ENCODE measurements around the gene COPB1. TPM values are rescaled to one million over a fixed set of nuclear protein-coding genes. Genes with fewer than 3 reads are reported as not detected.

Gene COPB1
- total and polyA plus RNA-seq, 4 donors = 47.6 to 156 (median 88.3) TPM

DNA sequence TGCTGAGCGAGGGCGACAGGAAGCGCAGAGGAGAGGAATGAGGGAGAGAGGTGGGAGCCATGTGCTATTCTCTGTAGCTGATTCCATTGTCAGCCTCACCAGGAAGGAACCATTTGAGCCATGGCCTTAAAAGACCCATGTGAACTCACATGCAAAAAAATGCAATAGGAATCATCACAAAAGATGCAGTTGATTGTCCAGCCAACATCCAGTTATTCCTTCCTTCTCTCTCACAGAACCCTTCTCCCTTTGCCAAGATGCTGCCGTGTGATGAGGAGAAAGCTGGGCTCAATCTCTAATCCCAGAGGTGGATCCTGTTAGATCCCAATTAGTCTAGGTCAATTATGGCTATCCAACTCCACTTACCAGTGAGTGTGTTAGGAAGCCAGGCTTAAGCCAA, 82.4 kb downstream of the COPB1 start:
- WGBS, 2 donors = 84 to 90% methylated on average over 4 of the region's 4 CpGs
- Histone ChIP-seq H3K4me3 (no peak overlapping the region), H3K4me1 (ENCODE audit: control insufficient read depth in 5 of 5, insufficient read depth in 5 of 5, low read length in 5 of 5) (peaks cover 3 to 11% (median 6%) of the 10 kb centered on the region in 5 donors), H3K9ac (ENCODE audit: insufficient read depth in 1 of 2, low read length in 2 of 2) (no peak overlapping the region), H3K27me3 (ENCODE audit: control insufficient read depth in 3 of 3, insufficient read depth in 3 of 3, low read length in 2 of 3) (no peaks in the 10 kb centered on the region), H3K27ac (ENCODE audit: low read depth in 1 of 2, low read length in 1 of 2) (no peak overlapping the region), H3K9me3 (ENCODE audit: control insufficient read depth in 4 of 4, insufficient read depth in 3 of 4, low read length in 3 of 4) (no peaks in the 10 kb centered on the region), H3K36me3 (ENCODE audit: control insufficient read depth in 4 of 4, insufficient read depth in 4 of 4, low read length in 4 of 4) (no peaks in the 10 kb centered on the region)
- ATAC-seq (ENCODE audit: insufficient read depth, low FRiP score) (no peak), DNase-seq (no peak)
- TF ChIP-seq, protein P1, sequence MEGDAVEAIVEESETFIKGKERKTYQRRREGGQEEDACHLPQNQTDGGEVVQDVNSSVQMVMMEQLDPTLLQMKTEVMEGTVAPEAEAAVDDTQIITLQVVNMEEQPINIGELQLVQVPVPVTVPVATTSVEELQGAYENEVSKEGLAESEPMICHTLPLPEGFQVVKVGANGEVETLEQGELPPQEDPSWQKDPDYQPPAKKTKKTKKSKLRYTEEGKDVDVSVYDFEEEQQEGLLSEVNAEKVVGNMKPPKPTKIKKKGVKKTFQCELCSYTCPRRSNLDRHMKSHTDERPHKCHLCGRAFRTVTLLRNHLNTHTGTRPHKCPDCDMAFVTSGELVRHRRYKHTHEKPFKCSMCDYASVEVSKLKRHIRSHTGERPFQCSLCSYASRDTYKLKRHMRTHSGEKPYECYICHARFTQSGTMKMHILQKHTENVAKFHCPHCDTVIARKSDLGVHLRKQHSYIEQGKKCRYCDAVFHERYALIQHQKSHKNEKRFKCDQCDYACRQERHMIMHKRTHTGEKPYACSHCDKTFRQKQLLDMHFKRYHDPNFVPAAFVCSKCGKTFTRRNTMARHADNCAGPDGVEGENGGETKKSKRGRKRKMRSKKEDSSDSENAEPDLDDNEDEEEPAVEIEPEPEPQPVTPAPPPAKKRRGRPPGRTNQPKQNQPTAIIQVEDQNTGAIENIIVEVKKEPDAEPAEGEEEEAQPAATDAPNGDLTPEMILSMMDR (IDR thresholded peaks at IDR 0.05; ENCODE audit: control extremely low read depth, extremely low read depth) = no peak

GRCh38 chr11:14414470-14415461, 84.8 kb downstream of the COPB1 start:
- DNase-seq (peak; percentile 15 to 25 (median 21)), ATAC-seq (ENCODE audit: insufficient read depth, low FRiP score) (no peak)
- H3K4me1 ChIP-seq (ENCODE audit: control insufficient read depth in 5 of 5, insufficient read depth in 5 of 5, low read length in 5 of 5) = peaks cover 2 to 7% (median 6%) of the 10 kb centered on the region in 5 donors
- H3K27me3 ChIP-seq (ENCODE audit: control insufficient read depth in 3 of 3, insufficient read depth in 3 of 3, low read length in 2 of 3) = no peaks in the 10 kb centered on the region
- H3K9ac ChIP-seq (ENCODE audit: insufficient read depth in 1 of 2, low read length in 2 of 2) = no peak overlapping the region
- TF ChIP-seq, protein P1 (IDR thresholded peaks at IDR 0.05; ENCODE audit: control extremely low read depth, extremely low read depth) = no peak
- H3K36me3 ChIP-seq (ENCODE audit: control insufficient read depth in 4 of 4, insufficient read depth in 4 of 4, low read length in 4 of 4) = no peaks in the 10 kb centered on the region
- H3K4me3 ChIP-seq = no peak overlapping the region
- WGBS, 2 donors = 41 to 42% methylated on average over 7 of the region's 7 CpGs
- no peaks in the 10 kb centered on the region for H3K9me3 ChIP-seq (ENCODE audit: control insufficient read depth in 4 of 4, insufficient read depth in 3 of 4, low read length in 3 of 4)
- no peak overlapping the region for H3K27ac ChIP-seq (ENCODE audit: low read depth in 1 of 2, low read length in 1 of 2)

GRCh38 chr11:14413307-14414069, 86.1 kb downstream of the COPB1 start:
- H3K36me3 ChIP-seq (ENCODE audit: control insufficient read depth in 4 of 4, insufficient read depth in 4 of 4, low read length in 4 of 4) = no peaks in the 10 kb centered on the region
- TF ChIP-seq, protein P1 (IDR thresholded peaks at IDR 0.05; ENCODE audit: control extremely low read depth, extremely low read depth) = no peak
- peaks cover 2 to 7% (median 6%) of the 10 kb centered on the region in 5 donors for H3K4me1 ChIP-seq (ENCODE audit: control insufficient read depth in 5 of 5, insufficient read depth in 5 of 5, low read length in 5 of 5)
- ATAC-seq (ENCODE audit: insufficient read depth, low FRiP score) (peak; percentile 2), DNase-seq (peak in 2 of 3 donors; percentile 13 to 30)
- WGBS, 2 donors = 78 to 88% methylated on average over 4 of the region's 4 CpGs
- H3K9me3 ChIP-seq (ENCODE audit: control insufficient read depth in 4 of 4, insufficient read depth in 3 of 4, low read length in 3 of 4) = no peaks in the 10 kb centered on the region
- H3K27ac ChIP-seq (ENCODE audit: low read depth in 1 of 2, low read length in 1 of 2) = peak overlapping the region in 1 of 2 donors; percentile 56
- H3K4me3 ChIP-seq = no peak overlapping the region
- no peaks in the 10 kb centered on the region for H3K27me3 ChIP-seq (ENCODE audit: control insufficient read depth in 3 of 3, insufficient read depth in 3 of 3, low read length in 2 of 3)
- H3K9ac ChIP-seq (ENCODE audit: insufficient read depth in 1 of 2, low read length in 2 of 2) = no peak overlapping the region
